T-helper 2 cell treated with Interferon-gamma antibody and Interleukin-4, amounts not matched to agents 100 ng/mL and 5 ng/mL, for 36 hours (primary cell): ENCODE measurements around the gene GOPC. TPM values are rescaled to one million over a fixed set of nuclear protein-coding genes. Genes with fewer than 3 reads are reported as not detected.
"Not testable (repeated sequence)": the region's sequence is repeated elsewhere in the genome, so short reads cannot be mapped to it uniquely, and the experiment has no call there.

Source experiments
- intact Hi-C: fragments of 100-400 bp; cut with micrococcal nuclease; formaldehyde crosslinking; loops from one replicate; pipeline ENCODE4 v1.15.1; 2023
- total RNA-seq: library from RNA; stranded (reverse); gene quantifications from 2 replicates; pipeline ENCODE4 v1.2.3, GENCODE V29; 2022

The GOPC gene
- 26.4 and 27.3 TPM in 2 replicates for total RNA-seq

DNA sequence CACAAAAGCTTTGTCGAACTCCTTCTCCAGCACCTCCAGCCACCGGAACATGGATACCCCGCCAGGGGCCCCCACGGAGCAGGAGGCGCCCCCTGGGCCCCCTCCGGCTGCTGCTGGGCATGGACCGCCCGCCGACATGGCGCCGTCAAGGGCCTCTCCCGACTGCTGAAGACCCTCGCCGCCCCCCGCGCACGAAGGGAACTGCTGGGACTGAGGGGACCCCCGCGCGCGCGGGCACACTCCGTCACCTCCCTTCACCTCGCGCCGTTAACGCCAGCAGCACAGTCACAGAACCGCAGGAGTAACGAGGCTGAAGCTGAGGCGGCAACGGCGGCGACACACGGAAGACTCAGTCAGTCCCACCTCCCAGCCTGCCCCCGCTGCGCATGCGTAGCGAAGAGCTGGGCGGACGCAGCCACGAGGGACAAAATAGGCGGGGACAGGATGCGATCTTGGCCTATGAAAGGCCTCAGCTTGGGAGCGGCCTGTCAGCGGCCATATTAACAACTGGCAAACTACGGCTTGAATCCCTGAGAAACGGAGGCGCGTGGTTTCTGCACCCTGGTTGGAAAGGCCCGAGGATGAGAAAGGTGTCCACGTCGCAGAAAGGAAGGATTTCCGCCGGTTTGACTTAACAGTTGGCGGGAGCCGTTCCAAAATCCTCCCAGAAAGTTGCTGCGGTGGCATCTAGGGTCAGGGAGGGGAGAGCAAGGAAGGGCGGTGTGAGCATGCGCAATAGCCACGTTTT, at the start of gene GOPC:
Gene GOPC (minus strand): TSS at position 361 of the 748 bp plus-strand sequence. CDS start 223 bp downstream, at position 138.
- intact Hi-C loops, result loop anchor here (1.0 to 10.0 kb wide), 9 partner anchors 54 to 1498 kb away; partner anchors contain the start of genes ASF1A, NT5DC1, NUS1 and RWDD1

DNA sequence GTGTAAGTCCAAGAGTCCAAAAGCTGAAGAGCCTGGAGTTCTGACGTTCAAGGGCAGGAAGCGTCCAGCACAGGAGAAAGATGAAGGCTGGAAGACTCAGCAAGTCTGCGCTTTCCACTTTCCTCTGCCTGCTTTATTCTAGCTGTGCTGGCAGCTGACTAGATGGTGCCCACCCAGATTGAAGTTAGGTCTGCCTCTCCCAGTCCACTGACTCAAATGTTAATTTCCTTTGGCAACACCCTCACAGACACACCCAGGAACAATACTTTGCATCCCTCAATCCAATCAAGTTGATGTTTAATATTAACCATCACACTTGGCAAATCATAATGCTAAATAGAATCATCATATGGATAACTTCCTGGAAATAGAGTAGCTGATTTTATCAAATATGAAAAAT, 49.7 kb upstream of the GOPC start:
- intact Hi-C loops, result not testable (repeated sequence)

DNA sequence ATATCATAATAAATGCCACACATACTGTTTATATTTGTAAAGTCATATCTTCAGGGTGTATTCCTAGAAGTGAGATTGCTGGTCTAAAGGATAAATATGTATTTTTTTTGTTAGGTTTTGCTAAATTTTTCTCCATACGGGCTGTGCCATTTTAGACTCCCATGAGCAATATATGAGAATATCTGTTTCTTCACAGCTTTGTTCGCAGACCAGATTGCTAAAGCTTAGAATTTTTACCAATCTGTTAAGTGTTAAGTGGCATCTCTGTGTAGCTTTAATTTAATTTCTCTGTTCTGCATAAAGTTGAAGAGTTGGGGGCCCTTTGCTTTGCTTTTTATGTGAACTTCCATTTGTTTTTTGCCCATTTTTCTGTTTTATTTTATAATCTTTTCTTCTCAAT, 40.7 kb upstream of the GOPC start:
- intact Hi-C loops, result no loop called here

DNA sequence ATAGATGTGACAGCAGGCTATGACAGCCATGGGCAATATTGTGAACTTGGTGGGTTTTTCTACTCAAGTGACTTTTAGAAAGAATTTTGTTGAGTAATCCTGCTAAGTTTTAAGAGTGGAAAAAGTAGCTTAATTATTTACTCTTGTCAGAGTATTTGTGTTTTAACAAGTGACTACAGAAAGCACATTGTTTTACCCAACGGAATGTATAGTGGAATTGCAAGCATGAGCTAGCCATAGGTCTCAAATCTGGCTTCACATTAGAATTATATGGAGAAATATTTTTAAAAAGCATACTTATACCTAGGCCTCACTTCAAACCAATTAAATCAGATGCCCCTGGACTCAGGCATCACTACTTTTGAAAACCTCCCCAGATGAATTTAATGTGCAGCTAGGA, 35.5 kb upstream of the GOPC start:
- intact Hi-C loops, result no loop called here

DNA sequence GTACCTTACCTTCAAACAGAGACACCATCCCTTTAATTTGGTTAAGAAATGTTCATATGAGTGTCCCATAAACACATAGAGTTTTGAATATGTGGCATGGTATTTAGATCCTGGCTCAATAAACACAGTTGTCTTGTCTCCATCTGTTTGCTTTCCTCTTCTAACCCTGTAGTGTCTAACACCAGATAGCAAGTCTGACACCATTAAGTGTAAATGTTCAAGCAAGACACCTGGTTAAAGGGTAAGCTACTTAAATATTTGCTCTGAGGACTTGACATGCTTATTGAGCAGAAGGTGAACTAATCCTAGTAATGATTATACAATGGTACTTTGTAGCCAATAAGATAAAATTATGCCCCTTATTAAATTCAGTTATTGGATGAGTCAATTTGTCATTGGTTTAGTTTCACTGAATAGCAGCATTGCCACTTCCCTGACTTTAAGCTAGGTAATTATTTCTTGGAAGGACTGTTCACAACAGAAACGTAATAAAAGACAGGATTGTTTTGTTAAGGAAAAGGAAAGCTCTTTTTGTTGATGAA, 26.9 kb upstream of the GOPC start:
- intact Hi-C loops, result no loop called here

DNA sequence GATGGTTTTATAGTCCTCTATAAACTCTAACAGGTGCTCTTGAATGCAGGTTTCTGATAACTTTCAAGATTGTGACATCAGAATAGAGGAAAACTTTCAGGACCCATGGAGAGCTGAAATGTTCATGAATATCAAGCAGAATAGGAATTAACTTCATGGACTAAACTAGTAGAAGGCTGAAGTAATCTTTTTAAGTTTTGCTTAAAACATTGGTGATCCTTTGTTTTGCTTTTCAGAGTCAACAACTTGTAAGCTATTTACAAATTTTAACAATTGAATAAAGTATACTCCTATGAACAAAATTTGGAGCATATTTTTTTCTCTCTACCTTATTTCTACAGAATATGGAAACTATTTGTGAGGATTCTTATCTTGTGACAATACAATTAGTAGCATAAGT, 25.2 kb upstream of the GOPC start:
- intact Hi-C loops, result no loop called here

DNA sequence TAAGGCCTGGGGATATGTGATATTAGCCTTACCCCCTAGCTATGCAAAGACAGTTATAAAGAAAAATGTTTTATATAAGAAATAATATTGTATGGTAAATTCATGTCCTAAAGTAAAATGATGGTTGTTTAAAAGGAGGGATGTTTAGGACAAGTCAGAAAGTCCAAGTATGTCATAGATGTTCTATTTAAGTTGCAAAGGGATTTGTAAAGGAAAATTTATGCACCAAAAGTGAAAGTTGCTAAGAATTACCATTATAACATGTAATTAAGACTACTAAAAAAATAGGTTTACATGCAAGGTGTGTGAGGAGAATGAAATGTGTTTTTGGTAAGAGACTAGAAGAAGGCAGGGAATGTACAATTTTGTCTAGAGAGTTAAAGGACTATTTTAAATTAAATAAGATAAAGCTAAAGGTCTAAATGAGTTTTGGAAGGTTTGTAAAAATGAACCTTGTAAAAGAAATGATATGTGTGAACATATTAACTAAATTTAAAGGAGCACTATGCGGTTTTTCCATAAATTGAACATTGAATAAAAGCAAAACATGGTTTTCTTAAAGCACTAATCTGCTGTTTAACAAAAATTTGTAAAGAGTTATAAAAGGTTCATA, 22.7 kb upstream of the GOPC start:
- intact Hi-C loops, result no loop called here

DNA sequence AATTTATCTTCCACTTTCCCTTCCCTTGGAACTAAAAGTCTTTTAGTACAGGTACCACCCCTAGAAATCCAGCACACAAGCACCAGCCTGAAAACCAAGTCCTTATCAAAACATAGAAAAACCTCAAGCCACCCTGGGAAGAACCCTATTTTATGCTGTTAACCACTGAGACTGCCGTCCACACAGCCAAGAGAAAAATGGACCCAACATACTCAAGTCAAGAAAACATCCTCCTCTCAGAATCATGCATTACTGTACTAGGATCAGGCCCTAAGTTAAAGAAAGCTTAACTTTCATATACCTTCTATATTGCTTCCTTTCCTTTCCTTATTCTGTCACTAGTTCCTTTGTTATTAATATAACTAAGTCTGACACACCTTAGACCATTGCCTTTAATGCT, 16.9 kb upstream of the GOPC start:
- intact Hi-C loops, result no loop called here

DNA sequence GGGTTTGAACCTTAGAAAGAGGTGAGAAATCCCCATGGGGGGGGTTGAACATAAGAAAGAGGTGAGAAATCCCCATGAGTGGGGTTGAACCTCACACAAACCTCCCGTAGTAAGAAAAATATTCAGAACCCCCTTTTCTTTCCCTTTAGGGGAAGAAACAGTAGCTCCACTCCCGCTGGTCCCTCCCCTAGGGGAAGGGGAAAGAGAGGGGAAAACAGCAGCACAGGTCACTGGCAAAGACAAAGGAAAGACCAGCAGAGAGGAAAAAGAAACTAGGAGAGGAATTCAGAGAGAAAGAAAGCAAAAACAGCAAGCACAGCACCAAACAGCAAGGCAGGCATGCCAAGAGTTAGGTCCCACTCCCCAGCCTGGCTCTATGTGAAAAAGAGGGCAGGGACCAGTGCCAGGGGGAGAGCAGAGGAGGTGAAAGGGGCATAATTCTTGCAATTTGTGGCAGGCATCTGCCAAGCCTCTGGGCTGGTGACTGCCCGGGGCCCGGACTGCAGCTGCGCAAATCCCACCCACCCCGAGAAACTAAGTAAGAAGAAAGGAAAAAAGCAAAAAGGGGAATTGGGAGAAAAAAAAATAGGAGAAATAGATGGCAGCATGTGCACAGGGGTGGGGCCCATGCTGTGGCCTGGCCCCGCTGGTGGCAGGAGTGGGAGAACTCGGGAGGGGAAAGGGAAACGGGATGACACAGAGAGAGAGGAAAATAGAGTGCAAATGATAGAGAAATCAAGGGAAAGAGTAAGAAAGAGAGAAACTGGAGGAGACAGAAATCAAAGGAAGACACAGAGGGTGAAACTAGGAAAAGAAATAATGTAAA, 15.1 kb upstream of the GOPC start:
- intact Hi-C loops, result no loop called here

DNA sequence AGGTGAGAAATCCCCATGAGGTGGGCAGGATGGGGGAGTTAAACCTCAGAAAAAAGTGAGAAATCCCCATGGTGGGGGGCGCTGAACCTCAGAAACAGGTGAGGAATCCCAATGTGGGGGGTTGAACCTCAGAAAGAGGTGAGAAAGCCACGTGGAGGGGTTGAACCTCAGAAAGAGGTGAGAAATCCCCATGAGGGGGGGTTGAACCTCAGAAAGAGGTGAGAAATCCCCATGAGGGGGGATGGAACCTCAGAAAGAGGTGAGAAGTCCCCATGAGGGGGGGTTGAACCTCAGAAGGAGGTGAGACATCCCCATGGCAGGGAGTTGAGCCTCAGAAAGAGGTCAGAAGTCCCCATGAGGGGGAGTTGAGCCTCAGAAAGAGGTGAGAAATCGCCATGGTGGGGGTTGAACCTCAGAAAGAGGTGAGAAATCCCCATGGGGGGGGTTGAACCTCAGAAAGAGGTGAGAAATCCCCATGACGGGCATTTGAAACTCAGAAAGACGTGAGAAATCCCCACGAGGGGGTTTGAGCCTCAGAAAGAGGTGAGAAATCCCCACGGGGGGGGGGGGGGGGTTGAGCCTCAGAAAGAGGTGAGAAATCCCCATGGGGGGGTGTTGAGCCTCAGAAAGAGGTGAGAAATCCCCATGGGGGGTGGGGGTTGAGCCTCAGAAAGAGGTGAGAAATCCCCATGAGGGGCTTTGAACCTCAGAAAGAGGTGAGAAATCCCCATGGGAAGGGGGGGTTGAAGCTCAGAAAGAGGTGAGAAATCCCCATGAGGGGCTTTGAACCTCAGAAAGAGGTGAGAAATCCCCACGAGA, 14.3 kb upstream of the GOPC start:
- intact Hi-C loops, result no loop called here

DNA sequence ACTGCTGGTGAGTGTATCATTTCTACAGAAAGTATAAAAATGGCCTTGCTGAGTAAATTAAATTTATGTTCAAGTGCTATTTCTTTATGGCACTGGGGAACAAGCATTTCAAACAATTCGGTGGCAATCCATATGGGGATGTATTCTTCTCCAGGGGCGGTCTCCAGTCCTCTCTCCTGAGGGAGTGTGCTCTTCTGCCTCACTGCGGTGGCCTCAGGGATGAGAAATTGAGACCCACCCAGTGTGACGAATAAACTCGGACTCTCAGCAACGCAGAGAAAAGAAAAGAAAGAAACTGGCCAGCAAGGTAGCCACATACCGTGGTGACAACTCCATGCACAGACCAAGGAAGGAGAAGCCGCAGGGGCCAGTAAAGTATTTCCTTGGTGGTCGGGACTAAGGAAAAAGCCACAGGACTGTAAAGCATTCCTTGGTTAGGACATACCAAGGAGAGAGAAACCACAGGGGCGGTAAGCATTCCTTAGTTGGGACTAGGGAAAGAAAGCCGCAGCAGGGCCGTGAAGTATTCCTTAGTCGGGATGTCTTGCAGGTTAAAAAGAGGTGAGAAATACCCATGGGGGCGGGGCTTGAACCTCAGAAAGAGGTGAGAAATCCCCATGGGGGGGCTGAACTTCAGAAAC, 13.6 kb upstream of the GOPC start:
- intact Hi-C loops, result no loop called here

DNA sequence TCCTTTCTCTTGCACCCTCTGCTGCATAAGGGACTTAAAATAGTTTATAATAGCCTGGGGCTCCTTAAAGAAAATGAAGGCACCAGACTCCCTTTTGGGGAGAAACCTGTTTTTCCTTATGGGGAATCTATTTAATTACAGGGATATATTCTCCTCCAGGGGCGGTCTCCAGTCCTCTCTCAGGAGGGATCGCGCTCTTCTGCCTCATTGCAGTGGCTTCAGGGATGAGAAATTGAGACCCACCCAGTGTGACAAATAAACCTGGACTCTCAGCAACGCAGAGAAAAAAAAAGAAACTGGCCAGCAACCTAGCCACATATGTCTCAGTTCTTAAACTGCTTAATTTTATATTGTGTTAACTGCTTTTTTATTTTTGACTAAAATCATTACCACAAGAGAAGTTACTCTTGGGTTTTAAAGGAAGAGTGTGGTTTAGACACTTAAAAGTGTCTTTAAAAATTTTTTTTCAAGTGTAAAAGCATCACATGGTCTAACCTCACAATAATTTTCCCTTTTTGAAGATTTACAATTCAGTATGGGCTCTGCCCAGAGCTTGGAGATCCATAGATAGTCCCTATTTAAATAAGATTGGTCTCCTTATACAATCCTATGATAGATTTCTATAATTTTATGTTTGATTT, 11.7 kb upstream of the GOPC start:
- intact Hi-C loops, result no loop called here

DNA sequence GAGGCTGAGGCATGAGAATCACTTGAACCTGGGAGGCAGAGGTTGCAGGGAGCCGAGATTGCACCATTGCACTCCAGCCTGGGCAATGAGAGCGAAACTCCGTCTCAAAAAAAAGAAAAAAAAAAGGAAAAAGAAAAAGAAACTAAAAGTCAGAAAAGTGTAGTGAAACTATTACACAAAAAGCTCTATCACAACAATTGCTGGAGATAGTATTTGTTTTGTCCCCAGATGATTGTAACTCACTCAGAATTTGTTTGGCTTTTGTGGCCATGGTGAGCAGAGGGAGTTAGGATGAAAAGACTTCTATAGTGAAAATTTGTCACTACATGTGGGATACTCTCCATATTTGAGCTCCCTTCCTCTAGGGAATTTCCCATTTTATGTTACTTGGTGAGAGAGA, 5.2 kb upstream of the GOPC start:
- intact Hi-C loops, result loop anchor here (10.0 kb wide), 2 partner anchors 1353 to 1503 kb away; partner anchors contain the start of genes NT5DC1 and TSPYL4

DNA sequence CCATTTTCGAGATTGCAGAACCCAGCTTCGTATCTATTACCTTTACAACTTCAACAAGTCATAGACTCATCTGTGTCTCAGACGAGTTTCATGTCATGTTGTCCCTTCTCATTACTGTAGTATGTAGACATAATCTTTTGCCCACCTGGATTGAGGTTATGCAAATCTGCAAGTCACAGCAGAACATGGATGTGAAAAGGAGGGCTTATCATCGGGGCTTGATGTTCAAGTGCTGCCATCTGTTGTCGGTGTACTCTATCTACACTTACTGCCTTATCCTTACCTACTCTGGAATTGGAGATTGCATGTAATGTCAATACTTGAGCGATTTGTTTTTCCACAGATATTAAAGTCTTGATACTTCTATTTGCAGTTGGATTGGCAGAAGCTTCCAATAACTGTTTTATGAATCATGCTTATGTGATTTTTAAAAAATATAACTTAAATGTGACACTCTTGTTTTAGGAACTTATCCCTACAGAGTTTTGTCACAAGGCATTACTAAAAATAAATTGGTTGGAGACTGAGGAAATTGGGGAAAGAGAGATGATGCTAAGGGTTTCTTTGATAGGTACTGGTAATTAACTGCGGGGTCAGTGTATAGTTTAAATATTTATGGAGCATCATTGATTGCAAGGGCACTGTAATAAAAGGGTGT, 3.0 kb upstream of the GOPC start:
- intact Hi-C loops, result loop anchor here (1.0 to 10.0 kb wide), 5 partner anchors 48 to 1500 kb away; partner anchors contain the start of genes NT5DC1 and TSPYL4

DNA sequence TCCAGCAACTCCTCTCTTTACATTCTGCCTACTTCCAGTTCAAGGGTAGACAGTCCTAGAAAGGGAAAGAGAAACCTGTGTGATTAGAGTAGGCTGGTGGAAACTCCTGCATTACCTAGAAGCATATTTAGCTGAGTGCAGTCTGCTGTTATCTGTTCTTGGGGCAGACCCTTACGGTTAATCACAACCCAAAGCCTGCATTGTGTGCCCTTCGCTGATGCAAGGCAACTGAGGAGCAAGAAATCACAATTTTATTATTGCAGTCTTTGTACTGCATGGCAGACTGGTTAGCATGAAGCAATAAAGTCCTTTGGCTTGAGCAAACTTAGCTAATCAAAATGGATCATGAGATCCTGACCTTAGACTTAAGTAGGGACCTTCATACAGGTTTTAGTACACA, 1.5 kb upstream of the GOPC start:
- intact Hi-C loops, result loop anchor here (2.0 to 10.0 kb wide), 5 partner anchors 47 to 1499 kb away; partner anchors contain the start of genes NT5DC1 and TSPYL4

DNA sequence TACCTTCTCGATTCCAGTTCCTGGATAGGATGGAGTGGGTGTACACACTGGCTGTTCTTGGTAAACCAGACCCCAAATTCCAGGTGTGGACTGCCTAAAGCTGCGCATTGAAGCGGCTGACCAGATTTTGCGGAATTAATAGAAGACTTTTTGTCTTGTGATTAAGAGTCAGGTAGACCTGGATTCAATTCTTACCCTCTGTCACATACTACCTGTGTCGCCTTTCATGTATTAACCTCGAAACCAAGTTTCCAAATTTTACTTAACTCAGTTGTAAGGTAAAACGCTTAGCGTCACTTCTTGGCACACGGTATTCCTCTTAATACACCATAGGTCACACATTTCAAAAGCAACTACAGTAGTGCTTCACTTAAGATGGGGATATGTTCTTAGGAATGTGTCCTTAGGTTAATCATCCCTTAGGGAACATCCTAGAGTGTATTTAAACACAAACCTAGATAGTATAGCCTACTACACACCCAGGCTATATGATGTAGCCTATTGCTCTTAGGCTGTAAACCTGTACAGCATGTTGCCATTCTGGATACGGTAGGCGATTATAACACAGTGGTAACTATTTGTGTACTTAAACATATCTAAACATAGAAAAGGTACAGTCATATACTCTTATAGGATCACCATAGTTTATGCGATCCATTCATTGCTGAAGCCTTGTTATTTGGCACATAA, 733 bp upstream of the GOPC start:
- intact Hi-C loops, result loop anchor here (1.0 to 10.0 kb wide), 9 partner anchors 55 to 1498 kb away; partner anchors contain the start of genes ASF1A, NT5DC1, NUS1 and RWDD1

DNA sequence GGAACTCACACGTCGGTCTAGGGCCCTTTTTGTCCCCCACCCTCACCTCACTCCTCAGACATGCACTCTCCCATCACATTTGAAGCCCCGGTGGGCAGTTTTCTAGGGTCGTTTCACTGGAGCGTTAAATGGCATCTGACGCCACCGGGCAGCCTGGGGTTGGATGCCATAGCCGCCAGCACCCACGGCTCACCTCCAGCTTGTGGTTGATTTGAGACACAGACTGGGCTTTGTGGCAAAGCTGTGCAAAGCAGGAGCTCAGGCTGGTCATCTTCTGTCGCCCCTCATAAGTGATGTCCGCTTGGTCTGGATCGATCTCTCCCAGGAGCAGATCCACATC, 530 bp downstream of the GOPC start:
- intact Hi-C loops, result loop anchor here (1.0 to 10.0 kb wide), 9 partner anchors 53 to 1497 kb away; partner anchors contain the start of genes ASF1A, NT5DC1, NUS1 and RWDD1

DNA sequence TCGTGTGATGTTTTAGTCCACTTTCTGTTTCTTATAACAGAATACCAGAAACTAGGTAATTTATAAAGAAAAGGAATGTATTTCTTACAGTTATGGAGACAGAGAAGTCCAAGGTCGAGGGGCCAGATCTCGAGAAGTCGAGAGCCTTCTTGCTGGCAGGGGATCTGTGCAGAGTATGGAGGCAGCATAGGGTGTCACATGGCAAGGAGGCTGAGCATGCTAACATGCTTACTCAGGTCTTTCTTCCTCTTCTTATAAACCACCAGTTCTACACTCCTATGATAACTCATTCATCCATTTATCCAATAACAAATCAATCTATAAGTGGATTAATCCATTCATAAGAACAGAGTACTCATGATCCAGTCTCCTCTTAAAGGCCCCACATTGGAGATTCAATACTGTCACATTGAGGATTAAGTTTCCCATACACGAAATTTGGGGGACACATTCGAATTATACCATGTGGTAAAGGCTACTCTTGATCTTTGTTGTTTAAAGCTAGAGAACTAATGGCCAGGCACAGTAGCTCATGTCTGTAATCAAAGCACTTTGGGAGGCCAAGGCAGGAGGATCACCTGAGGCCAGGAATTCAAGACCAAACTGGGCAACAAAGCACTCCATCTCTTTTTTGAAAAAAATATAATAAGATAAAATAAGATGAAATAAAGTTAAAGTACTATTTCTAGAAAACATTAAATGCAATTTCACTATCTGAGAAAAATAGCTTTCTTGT, 2.1 kb downstream of the GOPC start:
- intact Hi-C loops, result loop anchor here (5.0 to 10.0 kb wide), 4 partner anchors 198 to 1495 kb away; partner anchors contain the start of genes NT5DC1 and TSPYL4
